ENCODE results near the gene TENT4B. TPM values are rescaled to one million over a fixed set of nuclear protein-coding genes. Genes with fewer than 3 reads are reported as not detected.

TENT4B gene
- 10 to 100 TPM; 10.7 to 30.5 (median 24.7) TPM for total RNA-seq

DNA sequence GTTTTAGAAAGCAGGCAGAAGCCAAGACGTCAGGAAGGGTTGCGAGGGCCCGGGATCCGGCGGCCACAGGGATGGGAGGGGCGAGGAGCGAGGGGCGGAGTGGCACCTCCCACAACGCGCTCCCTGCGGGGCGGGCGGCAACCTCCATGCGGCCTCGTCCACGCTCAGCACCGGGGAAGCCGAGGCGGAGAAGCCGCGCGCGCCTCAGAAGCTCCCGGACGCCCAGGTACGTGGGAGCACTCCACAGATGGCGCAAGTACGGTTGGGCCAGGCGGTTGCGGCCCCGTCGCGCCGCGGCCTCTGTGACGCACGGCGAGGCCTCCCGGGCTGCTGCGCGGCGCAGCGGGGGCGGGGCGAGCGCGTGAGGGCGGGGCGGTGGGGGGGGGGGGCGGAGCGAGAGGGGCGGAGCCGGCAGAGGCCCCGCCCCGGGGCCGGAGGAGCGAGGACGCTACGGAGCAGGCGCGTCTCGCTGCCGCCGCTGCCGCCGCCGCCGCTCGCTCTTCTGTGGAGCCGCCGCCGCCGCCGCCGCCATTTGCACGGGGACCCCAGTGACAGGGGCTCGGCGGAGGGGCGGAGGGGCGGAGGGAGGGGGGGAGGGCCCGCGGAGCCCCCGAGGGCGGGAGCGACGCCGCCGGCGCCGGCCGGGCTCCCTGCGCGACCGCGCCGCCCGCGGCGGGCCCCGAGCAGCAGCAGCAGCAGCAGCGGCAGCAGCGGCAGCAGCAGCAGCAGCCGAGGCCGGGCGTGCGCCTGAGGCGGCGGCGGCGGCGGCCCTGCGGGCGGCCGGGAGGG lies at the start of gene TENT4B:
Gene TENT4B (plus strand): TSS at position 500 of the 789 bp plus-strand sequence. CDS start 316 bp downstream, outside the sequence.
- no peaks in the 10 kb centered on the region for H3K27me3 ChIP-seq

DNA sequence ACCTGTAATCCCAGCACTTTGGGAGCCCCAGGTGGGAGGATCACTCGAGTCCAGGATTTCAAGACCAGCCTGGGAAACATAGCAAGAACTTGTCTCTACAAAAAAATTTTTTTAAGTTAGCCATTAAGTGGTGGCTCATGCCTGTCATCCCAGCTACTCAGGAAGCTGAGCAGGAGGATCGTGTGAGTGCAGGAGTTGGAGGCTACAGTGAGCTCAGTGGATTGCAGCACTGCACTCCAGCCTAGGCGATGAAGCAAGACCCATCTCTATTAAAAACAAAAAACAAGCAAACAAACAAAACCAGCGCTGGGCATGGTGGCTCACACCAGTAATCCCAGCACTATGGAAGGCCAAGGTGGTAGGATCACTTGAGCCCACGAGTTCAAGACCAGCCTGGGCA lies 49.3 kb upstream of the TENT4B start:
- Histone ChIP-seq H3K4me1 (no peaks in the 10 kb centered on the region), H3K27me3 (no peaks in the 10 kb centered on the region), H3K36me3 (peaks cover 0 to 56% (median 0%) of the 10 kb centered on the region in 3 donors), H3K4me3 (no peak overlapping the region), H3K9me3 (no peaks in the 10 kb centered on the region), H3K27ac (no peak overlapping the region)
- DNase-seq = no peak
- TF ChIP-seq POLR2A (IDR thresholded peaks at IDR 0.05) = no peak
- TF ChIP-seq, protein P1, sequence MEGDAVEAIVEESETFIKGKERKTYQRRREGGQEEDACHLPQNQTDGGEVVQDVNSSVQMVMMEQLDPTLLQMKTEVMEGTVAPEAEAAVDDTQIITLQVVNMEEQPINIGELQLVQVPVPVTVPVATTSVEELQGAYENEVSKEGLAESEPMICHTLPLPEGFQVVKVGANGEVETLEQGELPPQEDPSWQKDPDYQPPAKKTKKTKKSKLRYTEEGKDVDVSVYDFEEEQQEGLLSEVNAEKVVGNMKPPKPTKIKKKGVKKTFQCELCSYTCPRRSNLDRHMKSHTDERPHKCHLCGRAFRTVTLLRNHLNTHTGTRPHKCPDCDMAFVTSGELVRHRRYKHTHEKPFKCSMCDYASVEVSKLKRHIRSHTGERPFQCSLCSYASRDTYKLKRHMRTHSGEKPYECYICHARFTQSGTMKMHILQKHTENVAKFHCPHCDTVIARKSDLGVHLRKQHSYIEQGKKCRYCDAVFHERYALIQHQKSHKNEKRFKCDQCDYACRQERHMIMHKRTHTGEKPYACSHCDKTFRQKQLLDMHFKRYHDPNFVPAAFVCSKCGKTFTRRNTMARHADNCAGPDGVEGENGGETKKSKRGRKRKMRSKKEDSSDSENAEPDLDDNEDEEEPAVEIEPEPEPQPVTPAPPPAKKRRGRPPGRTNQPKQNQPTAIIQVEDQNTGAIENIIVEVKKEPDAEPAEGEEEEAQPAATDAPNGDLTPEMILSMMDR (IDR thresholded peaks at IDR 0.05) = no peak

More for the DNA sequence above, at the start of gene TENT4B:
- DNase-seq = peak; percentile 85 to 94 (median 94)
- Histone ChIP-seq H3K9me3 (no peaks in the 10 kb centered on the region), H3K4me3 (peak within 1 kb of the TSS; percentile 64 to 99 (median 84)), H3K27ac (peak within 1 kb of the TSS; percentile 95 to 99 (median 97)), H3K4me1 (peaks cover 0 to 31% (median 7%) of the 10 kb centered on the region in 4 donors), H3K36me3 (no peaks in the 10 kb centered on the region)
- TF ChIP-seq, protein P1 (IDR thresholded peaks at IDR 0.05) = peak in 2 of 6 experiments; percentile 7 to 13
- TF ChIP-seq POLR2A (IDR thresholded peaks at IDR 0.05) = peak; percentile 63 to 79

GRCh38 chr16:50114357-50115129 lies 38.6 kb upstream of the TENT4B start:
- Histone ChIP-seq H3K27ac (no peak overlapping the region), H3K27me3 (no peaks in the 10 kb centered on the region), H3K9me3 (no peaks in the 10 kb centered on the region), H3K36me3 (no peaks in the 10 kb centered on the region), H3K4me1 (no peaks in the 10 kb centered on the region), H3K4me3 (no peak overlapping the region)
- peak in 1 of 3 donors; percentile 24 for DNase-seq
- TF ChIP-seq, protein P1 (IDR thresholded peaks at IDR 0.05) = no peak
- TF ChIP-seq POLR2A (IDR thresholded peaks at IDR 0.05) = no peak

DNA sequence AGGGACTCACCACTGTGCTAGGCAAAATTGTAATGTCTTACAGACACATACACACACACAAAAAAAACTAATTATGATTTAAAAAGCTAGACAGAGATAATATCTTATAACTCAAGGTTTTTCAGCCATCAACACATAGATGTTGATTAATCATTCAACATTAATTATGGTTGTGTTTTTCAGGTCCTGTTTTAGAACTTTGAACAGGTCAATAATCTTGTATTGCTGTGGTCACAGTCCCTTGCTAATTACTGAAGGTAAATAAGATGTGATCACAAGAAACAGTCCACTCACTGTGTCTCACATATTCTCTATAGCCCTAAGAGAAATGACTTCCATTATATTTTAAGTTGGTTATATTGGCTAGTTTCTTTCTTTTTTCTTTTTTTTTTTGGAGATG lies 32.4 kb upstream of the TENT4B start:
- no peaks in the 10 kb centered on the region for H3K36me3 ChIP-seq
- peak overlapping the region in 3 of 4 donors; percentile 10 to 71 (median 53) for H3K27ac ChIP-seq
- no peak for DNase-seq
- no peaks in the 10 kb centered on the region for H3K9me3 ChIP-seq
- no peak overlapping the region for H3K4me3 ChIP-seq
- no peaks in the 10 kb centered on the region for H3K27me3 ChIP-seq
- H3K4me1 ChIP-seq = peaks cover 0 to 11% (median 0%) of the 10 kb centered on the region in 4 donors
- TF ChIP-seq, protein P1 (IDR thresholded peaks at IDR 0.05) = no peak
- no peak for TF ChIP-seq POLR2A (IDR thresholded peaks at IDR 0.05)

DNA sequence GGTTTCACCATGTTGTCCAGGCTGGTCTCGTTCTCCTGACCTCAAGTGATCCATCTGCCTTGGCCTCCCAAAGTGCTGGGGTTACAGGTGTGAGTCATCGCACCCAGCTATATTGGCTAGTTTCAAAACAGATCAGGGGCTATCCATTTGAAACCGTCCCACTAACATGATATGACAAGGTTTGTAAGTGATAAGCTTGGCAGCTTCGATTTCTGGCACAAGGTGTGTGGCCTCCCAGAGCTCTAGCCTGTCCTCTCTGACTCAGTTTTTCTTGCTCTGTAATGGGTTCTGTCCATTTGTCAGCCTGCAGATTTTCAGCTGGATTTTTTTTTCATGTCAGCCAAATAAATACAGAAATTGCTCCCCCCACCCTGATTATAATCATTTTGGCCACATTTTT lies 31.8 kb upstream of the TENT4B start:
- TF ChIP-seq, protein P1 (IDR thresholded peaks at IDR 0.05) = no peak
- no peak for TF ChIP-seq POLR2A (IDR thresholded peaks at IDR 0.05)
- DNase-seq = peak in 1 of 3 donors; percentile 51
- no peaks in the 10 kb centered on the region for H3K27me3 ChIP-seq
- no peaks in the 10 kb centered on the region for H3K36me3 ChIP-seq
- no peaks in the 10 kb centered on the region for H3K9me3 ChIP-seq
- H3K4me3 ChIP-seq = no peak overlapping the region
- H3K27ac ChIP-seq = peak overlapping the region in 3 of 4 donors; percentile 10 to 71 (median 69)
- H3K4me1 ChIP-seq = peaks cover 0 to 11% (median 0%) of the 10 kb centered on the region in 4 donors

Measured in Peyer's patch (tissue), 4 donors.